PC-9 (cell line): ENCODE measurements around the gene EXOSC6. TPM values are rescaled to one million over a fixed set of nuclear protein-coding genes. Genes with fewer than 3 reads are reported as not detected.

ENCODE experiments used
- BruUV-seq: library from RNA; stranded (reverse); fragments of 400-500 nt; replicated peaks from 2 replicates; lab custom pipeline; 2021; lab: Mats Ljungman, UMichigan
- CTCF ChIA-PET: fragments of 300-600 bp; sonication (Branson Sonifier 250); formaldehyde crosslinking; loops from one replicate; lab custom pipeline; 2022; ENCODE audit warnings: antibody characterized with exemption; lab: Charles Lee
- POLR2A ChIA-PET: fragments of 300-600 bp; sonication (Branson Sonifier 250); formaldehyde crosslinking; loops from one replicate; lab custom pipeline; 2022; ENCODE audit warnings: antibody characterized with exemption; ENCODE audit not compliant: unreplicated experiment; lab: Charles Lee
- DNase-seq, 2 experiments: peaks; one replicate each; pipeline versions ENCODE4 v3.0.0 to v3.0.0-alpha.2; 2015 to 2022; ENCODE audit warnings: mixed read lengths in 1 of 2
- H2AFZ ChIP-seq: fragments of 200-600 bp; sonication (generic); 2 replicates; pipeline ENCODE4 v1.8.1; 2017; ENCODE audit warnings: antibody characterized with exemption
- H3F3A ChIP-seq: fragments of 200-600 bp; sonication (generic); 2 replicates; pipeline ENCODE4 v1.8.1; 2017; ENCODE audit warnings: antibody characterized with exemption, mild to moderate bottlenecking, low read depth; ENCODE audit not compliant: insufficient read depth
- H3K27ac ChIP-seq: fragments of 200-600 bp; sonication (generic); 2 replicates; pipeline ENCODE4 v1.6.1; 2016; ENCODE audit warnings: mixed run types
- H3K27me3 ChIP-seq: fragments of 200-600 bp; sonication (generic); 2 replicates; pipeline ENCODE4 v1.6.1; 2016; ENCODE audit warnings: low read depth, mixed run types; ENCODE audit not compliant: insufficient read depth
- H3K36me3 ChIP-seq: fragments of 200-600 bp; sonication (generic); 2 replicates; pipeline ENCODE4 v1.6.1; 2016; ENCODE audit warnings: low read depth, mixed run types
- H3K4me1 ChIP-seq: fragments of 200-600 bp; sonication (generic); replicated peaks from 2 replicates; pipeline ENCODE4 v1.6.1; 2016; ENCODE audit warnings: mixed run types; ENCODE audit not compliant: insufficient read depth
- H3K4me2 ChIP-seq: fragments of 200-600 bp; sonication (generic); 2 replicates; pipeline ENCODE4 v1.6.1; 2017; ENCODE audit warnings: mixed run types
- H3K4me3 ChIP-seq: fragments of 200-600 bp; sonication (generic); 2 replicates; pipeline ENCODE4 v1.6.1; 2016; ENCODE audit warnings: mixed run types
- H3K79me2 ChIP-seq: fragments of 200-600 bp; sonication (generic); 2 replicates; pipeline ENCODE4 v1.6.1; 2017; ENCODE audit warnings: low read depth, mixed run types
- H3K9me2 ChIP-seq: fragments of 200-600 bp; sonication (generic); 2 replicates; pipeline ENCODE4 v1.8.1; 2017; ENCODE audit warnings: mild to moderate bottlenecking; ENCODE audit not compliant: insufficient read depth
- H3K9me3 ChIP-seq: fragments of 200-600 bp; sonication (generic); 2 replicates; pipeline ENCODE4 v1.8.1; 2016; ENCODE audit warnings: low read depth; ENCODE audit not compliant: insufficient read depth
- H4K20me1 ChIP-seq: fragments of 200-600 bp; sonication (generic); 2 replicates; pipeline ENCODE4 v1.8.1; 2017; ENCODE audit not compliant: insufficient read depth
- EZH2 ChIP-seq: fragments of 200-600 bp; sonication (generic); IDR thresholded peaks from 2 replicates; pipeline ENCODE4 v1.8.0; 2017; ENCODE audit warnings: antibody characterized with exemption, low read depth
- intact Hi-C: fragments of 100-400 bp; cut with micrococcal nuclease; formaldehyde crosslinking; loops from one replicate; pipeline ENCODE4 v1.10.0; 2022; ENCODE audit not compliant: unreplicated experiment
- total RNA-seq: library from RNA; stranded (reverse); gene quantifications from 2 replicates; pipeline ENCODE4 v1.2.3, GENCODE V29; 2021
- TF ChIP-seq, protein P1 (sequence below): fragments of 200-600 bp; sonication (generic); conservative IDR thresholded peaks from 2 replicates; pipeline ENCODE4 v1.6.1; 2017; ENCODE audit warnings: mixed run types, antibody characterized with exemption, mild to moderate bottlenecking, moderate library complexity

The EXOSC6 gene
- total RNA-seq, 1 experiment from 2014 or later, result 16.5 TPM

DNA sequence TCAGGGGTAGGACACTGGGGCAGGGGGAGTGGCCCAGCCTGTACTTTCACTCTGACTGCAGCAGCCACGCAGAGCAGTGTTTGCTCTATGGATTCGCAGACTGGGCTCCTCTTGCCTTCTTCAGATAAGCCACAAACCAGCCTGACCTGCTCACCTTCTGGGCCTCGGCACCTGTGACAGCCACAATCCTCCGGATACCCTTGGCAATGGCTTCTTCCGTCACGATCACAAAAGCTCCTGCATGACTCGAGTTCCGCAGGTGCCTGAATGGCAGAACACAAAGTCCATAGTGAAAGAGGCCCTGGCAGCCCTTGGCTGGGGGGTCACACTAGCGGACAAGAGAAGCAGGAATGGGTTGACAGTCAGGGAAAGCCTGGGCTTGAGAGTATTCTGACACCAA lies 3.8 kb upstream of the EXOSC6 start:
- Histone ChIP-seq H3K4me2 (no peak overlapping the region), H4K20me1 (peaks cover 75% of the 10 kb centered on the region), H3K36me3 (peaks cover 41% of the 10 kb centered on the region), H3K79me2 (peaks cover 5% of the 10 kb centered on the region), H3K4me1 (no peaks in the 10 kb centered on the region), H3K9me2 (no peaks in the 10 kb centered on the region), H3K27me3 (no peaks in the 10 kb centered on the region), H3K9me3 (no peaks in the 10 kb centered on the region), H3K27ac (no peak overlapping the region), H2AFZ (no peak overlapping the region), H3K4me3 (no peak overlapping the region), H3F3A (peaks cover 54% of the 10 kb centered on the region)
- TF ChIP-seq, protein P1, sequence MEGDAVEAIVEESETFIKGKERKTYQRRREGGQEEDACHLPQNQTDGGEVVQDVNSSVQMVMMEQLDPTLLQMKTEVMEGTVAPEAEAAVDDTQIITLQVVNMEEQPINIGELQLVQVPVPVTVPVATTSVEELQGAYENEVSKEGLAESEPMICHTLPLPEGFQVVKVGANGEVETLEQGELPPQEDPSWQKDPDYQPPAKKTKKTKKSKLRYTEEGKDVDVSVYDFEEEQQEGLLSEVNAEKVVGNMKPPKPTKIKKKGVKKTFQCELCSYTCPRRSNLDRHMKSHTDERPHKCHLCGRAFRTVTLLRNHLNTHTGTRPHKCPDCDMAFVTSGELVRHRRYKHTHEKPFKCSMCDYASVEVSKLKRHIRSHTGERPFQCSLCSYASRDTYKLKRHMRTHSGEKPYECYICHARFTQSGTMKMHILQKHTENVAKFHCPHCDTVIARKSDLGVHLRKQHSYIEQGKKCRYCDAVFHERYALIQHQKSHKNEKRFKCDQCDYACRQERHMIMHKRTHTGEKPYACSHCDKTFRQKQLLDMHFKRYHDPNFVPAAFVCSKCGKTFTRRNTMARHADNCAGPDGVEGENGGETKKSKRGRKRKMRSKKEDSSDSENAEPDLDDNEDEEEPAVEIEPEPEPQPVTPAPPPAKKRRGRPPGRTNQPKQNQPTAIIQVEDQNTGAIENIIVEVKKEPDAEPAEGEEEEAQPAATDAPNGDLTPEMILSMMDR, result no peak
- no peak for TF ChIP-seq EZH2
- POLR2A ChIA-PET, result no interaction called here
- DNase-seq, result no peak
- intact Hi-C loops, result no loop called here
- CTCF ChIA-PET, result interaction anchor here (0.7 to 1.0 kb wide), 3 partner anchors 43 to 491 kb away, joined by 3 to 11 read pairs (median 6); partner anchors contain the start of gene DDX19B
- BruUV-seq, result no TSS peak

DNA sequence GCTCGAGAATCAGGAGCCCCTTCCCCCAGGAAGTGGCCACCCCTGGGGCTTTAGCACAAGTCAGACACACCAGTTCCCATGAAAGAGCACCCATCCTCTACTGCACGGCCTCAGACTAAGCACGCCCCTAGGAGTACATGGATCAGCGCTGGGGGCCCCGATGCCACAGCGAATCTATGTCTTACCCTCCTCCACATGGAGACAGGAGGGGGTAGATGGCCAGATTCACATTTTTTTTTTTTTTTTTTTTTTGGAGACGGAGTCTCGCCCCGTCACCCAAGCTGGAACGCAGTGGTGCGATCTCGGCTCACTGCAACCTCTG lies 3.2 kb upstream of the EXOSC6 start:
- ChIA-PET POLR2A (no interaction called here), CTCF (interaction anchor here (0.7 kb wide), 2 partner anchors 310 to 492 kb away, joined by 6 to 11 read pairs; no protein-coding TSS in a partner anchor)
- Histone ChIP-seq H3K27ac (no peak overlapping the region), H3K79me2 (peaks cover 11% of the 10 kb centered on the region), H3F3A (peaks cover 48% of the 10 kb centered on the region), H2AFZ (no peak overlapping the region), H3K9me3 (no peaks in the 10 kb centered on the region), H3K9me2 (no peaks in the 10 kb centered on the region), H4K20me1 (peaks cover 71% of the 10 kb centered on the region), H3K4me3 (no peak overlapping the region), H3K27me3 (no peaks in the 10 kb centered on the region), H3K4me1 (peaks cover 4% of the 10 kb centered on the region; the same call in 1 of the 2 replicates), H3K4me2 (no peak overlapping the region), H3K36me3 (peaks cover 36% of the 10 kb centered on the region)
- TF ChIP-seq, protein P1, result no peak
- no peak for TF ChIP-seq EZH2
- BruUV-seq, result no TSS peak
- no peak for DNase-seq
- intact Hi-C loops, result no loop called here

GRCh38 chr16:70254180-70254964 lies 2.6 kb upstream of the EXOSC6 start:
- H3K4me2 ChIP-seq, result no peak overlapping the region
- no peak overlapping the region for H3K4me3 ChIP-seq
- peaks cover 17% of the 10 kb centered on the region for H3K79me2 ChIP-seq
- H3F3A ChIP-seq, result peaks cover 48% of the 10 kb centered on the region
- H4K20me1 ChIP-seq, result peaks cover 66% of the 10 kb centered on the region
- H3K9me3 ChIP-seq, result no peaks in the 10 kb centered on the region
- H3K36me3 ChIP-seq, result peaks cover 30% of the 10 kb centered on the region
- H3K27me3 ChIP-seq, result no peaks in the 10 kb centered on the region
- intact Hi-C loops, result no loop called here
- H3K27ac ChIP-seq, result no peak overlapping the region
- no peak overlapping the region for H2AFZ ChIP-seq
- H3K9me2 ChIP-seq, result no peaks in the 10 kb centered on the region
- CTCF ChIA-PET, result no interaction called here
- POLR2A ChIA-PET, result no interaction called here
- no TSS peak for BruUV-seq
- no peak for DNase-seq
- no peak for TF ChIP-seq EZH2
- TF ChIP-seq, protein P1, result peak; percentile 45; the same call in 1 of the 2 replicates
- H3K4me1 ChIP-seq, result peaks cover 9% of the 10 kb centered on the region
